HG02840 (cell line): ENCODE results near the gene TRPM7.
"Not testable (repeated sequence)": the region's sequence is repeated elsewhere in the genome, so short reads cannot be mapped to it uniquely, and the experiment has no call there.

ENCODE experiments used
- ATAC-seq: cut with Tn5 transposase; IDR thresholded peaks from one replicate; pipeline ENCODE4 v1.9.1; 2021; ENCODE audit warnings: mild to moderate bottlenecking, moderate library complexity, moderate number of reproducible peaks; ENCODE audit not compliant: unreplicated experiment, low FRiP score

Gene TRPM7

DNA sequence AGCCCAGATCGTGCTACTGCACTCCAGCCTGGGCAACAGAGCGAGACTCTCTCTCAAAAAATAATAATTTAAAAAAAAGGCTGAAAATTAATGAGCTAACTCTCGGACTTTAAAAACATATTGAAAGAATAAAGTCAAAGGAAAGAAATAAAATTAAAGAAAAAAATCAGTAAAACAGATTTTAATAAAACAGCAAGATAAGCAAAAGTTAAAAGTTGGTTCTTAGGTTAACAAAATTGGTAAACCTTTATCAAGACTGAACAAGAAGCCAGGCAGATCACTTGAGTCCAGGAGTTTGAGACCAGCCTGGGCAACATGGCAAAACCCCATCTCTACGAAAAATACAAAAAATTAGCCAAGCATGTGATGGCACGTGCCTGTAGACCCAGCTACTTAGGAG lies 20.7 kb downstream of the TRPM7 start:
- ATAC-seq = no peak

DNA sequence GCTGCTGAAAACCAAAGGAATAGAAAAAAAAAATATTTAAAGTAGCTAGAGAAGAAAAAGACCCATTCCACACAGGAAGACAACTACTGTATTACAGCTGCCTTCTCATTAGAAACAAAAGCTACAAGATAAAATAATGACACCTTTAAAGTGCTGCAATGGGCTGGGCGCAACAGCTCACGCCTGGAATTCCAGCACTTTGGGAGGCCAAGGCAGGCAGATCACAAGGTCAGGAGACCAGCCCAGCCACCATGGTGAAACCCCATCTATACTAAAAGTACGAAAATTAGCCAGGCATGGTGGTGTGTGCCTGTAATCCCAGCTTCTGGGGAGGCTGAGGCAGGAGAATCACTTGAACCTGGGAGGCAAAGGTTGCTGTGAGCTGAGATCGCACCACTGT lies 31.0 kb downstream of the TRPM7 start:
- ATAC-seq = no peak

DNA sequence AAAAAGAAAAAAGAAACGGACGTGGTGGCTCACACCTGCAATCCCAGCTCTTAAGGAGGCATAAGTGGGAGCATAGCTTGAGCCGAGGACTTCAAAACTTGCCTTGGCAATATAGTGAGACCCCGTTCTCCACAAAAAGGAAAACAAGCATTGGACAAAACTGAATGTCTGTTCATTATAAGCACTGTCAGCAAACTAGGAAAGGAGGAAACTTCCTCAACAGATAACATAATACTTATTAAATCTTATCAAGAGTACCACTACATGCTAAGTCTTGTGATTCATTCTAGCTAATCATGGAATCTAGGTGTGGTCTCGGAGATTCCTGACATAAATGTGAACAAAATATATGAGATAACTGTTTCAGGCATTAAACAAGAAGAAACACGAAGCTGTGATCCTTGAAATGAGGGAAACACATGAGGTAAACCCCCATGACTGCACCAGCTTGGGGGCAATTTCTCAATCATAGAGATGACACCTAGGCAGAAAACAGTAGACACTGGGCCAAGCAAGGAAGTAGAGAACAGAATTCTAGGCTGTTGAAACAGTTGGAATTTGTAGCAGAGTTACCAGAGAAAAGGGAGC lies 33.3 kb downstream of the TRPM7 start:
- ATAC-seq = no peak

GRCh38 chr15:50652671-50653070 lies 33.9 kb downstream of the TRPM7 start:
- ATAC-seq = no peak

GRCh38 chr15:50641318-50641717 lies 45.3 kb downstream of the TRPM7 start:
- ATAC-seq = no peak

DNA sequence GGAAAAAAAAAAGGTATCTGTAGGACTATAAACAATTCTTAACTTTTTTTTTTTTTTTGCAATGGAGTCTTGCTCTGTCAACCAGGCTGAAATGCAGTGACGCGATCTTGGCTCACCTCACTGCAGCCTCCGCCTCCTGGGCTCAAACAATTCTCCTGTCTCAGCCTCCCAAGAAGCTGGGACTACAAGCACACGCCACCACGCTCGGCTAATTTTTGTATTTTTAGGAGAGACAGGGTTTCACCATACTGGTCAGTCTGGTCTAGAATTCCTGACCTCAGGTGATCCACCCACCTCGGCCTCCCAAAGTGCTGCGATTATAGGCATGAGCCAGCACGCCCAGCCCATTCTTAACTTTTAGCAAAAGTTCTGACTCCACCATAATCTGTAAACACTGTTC lies 50.5 kb downstream of the TRPM7 start:
- ATAC-seq = no peak

GRCh38 chr15:50633653-50634052 lies 52.9 kb downstream of the TRPM7 start:
- no peak for ATAC-seq

DNA sequence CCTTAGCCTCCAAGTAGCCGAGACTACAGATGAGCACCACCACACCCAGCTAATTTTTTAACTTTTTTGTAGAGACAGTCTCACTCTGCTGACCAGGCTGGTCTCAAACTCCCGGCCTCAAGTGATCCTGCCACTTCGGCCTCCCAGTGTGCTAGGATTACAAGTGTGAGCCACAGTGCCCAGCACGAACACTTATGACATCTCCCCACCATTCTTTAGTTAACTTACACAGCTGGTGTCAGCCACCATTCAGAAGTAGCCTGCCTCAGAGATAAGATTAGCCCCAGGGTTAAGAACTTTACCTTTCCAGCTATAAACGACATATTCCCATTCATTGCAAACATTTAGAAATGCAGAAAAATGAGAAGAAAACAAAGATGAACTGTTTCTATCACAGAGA lies 58.2 kb downstream of the TRPM7 start:
- no peak for ATAC-seq

DNA sequence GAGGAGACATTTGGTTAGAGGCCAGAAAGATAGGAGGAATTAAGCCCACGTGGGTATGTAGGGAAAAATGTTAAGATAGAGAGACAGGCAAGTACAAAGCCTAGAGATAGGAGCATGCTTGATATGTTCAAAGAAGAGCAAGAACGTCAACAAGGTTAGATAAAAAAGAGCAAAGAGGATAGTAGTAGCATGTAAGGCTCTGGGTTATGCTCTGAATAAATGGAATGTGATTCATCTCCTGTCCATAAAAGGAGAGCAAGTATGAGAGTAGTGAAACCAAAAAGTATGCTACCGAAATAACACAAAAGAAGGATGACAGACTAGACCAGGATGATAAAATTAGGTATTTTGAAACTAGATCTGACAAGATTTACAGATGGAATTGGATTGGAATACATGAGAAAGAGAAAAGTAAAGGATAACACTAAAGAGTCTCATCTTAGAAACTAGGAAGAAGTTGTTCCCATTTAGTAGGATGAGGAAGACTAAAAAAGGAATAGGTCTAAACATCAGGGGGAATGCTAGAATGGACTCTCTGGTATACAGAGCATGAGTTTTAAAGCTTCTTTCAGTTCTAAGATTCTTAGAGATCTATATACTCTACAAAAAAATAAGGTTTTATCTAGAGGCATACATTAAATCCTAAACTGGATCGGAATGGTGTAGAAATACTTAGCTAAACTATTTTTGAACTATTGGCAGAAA lies 59.1 kb downstream of the TRPM7 start:
- no peak for ATAC-seq

DNA sequence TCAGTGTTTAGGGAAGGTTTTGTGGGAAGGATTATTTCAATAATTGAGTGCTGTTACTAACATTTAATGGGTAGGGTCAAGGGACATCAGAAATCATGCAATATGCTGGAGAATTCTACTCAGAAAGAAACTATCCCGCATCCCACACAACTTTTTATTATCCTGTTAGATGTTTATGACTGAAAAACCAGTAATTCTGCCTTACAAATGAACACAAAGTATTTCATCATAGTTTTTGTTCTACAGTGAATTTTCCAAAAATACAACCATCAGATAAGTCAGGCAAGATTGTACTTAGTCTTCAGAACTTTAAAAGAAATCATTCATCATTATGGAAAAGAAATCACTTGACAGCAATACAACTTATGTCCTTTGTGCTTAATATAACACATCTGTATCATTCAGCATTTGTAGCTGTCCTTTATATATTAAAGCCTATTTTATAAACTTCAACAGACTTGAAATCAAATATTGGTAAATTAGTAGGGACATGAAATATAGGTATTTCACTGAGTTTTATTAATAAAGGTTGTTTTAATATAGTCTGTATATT lies 61.9 kb downstream of the TRPM7 start:
- no peak for ATAC-seq

DNA sequence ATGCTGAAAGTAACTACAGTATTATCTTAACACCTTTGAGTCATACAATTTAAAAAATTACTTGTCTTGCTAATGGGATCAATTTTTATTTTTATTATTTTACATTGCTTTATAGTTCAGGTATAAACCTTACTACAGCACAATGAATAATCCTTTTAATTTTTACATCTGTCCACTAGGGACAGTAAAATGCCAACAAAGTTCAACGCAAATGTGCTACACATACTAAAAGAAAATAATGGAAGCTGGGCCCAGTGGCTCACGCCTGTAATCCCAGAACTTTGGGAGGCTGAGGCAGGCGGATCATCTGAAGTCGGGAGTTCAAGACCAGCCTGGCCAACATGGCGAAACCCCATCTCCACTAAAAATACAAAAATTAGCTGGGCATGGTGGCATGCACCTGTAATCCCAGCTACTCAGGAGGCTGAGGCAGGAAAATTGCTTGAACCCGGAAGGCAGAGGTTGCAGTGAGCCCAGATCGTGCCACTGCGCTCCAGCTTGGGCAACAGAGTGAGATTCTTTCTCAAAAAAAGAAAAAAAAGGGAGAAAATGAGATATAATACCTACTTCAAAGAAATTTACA lies 64.1 kb downstream of the TRPM7 start:
- ATAC-seq = not testable (repeated sequence)

DNA sequence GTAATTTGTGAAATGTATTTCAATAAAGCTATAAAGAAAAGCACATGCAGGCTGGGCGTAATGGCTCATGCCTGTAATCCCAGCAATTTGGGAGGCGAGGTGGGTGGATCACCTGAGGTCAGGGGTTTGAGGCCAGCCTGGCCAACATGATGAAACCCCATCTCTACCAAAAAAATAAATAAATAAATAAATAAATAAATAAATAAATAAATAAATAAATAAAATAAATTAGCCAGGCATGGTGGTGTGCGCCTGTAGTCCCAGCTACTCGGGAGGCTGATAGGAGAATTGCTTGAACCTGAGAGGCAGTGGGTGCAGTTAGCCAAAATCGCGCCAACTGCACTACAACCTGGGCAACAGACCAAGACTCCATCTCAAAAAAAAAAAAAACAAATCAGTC lies 69.6 kb downstream of the TRPM7 start:
- ATAC-seq = not testable (repeated sequence)

DNA sequence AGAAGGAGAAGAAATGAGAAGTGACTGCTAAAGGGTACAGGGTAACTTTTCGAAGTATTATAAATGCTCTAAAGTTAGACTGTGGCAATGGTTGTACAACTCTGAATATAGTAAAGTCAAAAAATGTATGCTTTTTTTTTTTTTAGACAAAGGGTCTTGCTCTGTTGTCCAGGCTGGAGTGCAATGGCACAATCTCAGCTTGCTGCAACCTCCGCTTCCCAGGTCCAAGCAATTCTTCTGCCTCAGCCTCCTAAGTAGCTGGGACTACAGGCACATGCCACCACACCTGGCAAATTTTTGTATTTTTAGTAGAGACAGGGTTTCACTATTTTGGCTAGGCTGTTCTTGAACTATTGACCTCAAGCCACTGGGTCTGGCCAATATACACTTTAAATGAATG lies 70.0 kb downstream of the TRPM7 start:
- ATAC-seq = not testable (repeated sequence)

DNA sequence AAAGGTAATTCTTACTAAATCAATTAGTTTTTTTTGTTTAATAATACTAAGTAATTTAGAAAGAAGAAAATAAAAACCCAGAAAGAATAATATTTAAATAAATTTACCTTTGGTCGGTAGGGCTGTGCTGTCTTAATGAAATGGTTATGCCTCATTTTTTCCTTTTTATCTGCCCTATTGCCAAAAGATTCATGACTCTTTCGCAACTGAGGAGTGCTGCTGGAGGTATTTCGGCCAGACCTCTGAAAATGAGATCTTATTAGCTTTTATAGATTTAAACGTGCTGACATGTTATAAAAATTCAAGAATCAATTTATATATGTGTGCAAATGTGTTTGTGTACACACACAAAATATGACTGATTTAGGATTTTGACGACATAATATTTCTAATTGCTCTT lies 73.0 kb downstream of the TRPM7 start:
- no peak for ATAC-seq

GRCh38 chr15:50607129-50607528 lies 79.5 kb downstream of the TRPM7 start:
- no peak for ATAC-seq

DNA sequence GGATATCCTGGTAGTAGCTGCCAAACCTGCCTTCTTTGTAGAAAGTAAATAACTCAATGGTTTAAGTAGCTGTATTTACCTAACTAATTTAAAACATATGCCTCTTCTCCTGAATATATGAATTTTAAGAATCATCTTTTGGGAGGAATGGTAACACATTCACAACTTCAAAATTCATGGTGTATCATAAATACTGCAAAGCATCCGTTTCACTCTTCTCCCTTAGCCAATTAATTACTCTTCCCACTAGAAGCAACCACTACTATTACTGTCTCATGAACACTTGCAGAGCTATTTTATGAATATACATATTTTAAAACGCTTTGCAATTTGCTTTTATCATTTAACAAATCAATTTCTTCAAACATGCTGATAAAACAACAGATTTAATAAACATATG lies 81.1 kb downstream of the TRPM7 start:
- ATAC-seq = no peak

DNA sequence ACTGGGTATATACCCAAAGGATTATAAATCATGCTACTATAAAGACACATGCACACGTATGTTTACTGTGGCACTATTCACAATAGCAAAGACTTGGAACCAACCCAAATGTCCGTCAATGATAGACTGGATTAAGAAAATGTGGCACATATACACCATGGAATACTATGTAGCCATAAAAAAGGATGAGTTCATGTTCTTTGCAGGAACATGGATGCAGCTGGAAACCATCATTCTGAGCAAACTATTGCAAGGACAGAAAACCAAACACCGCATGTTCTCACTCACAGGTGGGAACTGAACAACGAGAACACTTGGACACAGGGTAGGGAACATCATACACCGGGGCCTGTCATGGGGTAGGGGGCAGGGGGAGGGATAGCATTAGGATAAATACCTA lies 84.6 kb downstream of the TRPM7 start:
- ATAC-seq = not testable (repeated sequence)

DNA sequence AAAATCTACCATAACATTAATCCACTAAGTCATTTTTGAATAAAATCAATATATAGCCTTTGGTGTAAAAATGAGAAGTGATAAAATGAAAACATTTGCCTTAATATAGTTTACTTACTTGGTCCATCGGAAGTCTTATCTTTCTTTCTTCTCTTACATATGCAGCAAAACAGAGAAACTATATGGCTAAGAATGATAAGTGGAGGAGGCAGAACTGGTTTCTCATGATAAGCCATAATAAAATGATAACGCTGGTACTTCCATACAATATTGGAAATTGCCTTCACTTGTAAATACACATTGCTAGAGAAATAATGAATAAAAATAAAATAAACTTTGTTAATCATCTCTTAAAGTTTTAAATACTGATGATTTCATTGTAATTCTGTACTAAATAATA lies 92.3 kb downstream of the TRPM7 start:
- no peak for ATAC-seq

DNA sequence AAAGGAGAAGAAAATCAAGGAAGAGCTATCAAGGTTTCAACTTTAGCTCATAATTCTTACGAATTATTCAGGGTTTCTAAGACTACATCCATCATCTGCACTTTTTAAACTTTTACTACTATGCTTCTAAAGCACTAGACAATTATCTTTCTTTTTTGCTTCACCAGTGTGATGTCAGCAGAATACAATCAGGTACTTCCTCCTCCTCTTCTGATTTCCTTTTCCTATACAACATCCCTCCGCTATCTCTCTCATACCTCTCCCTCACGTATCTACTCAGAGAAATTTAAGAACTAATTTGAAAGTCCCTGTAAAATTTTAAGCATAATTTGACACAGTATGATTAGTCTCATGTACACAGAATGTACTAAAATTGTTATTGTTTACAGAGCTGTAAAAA lies 92.8 kb downstream of the TRPM7 start:
- no peak for ATAC-seq

GRCh38 chr15:50590288-50590687 lies 96.3 kb downstream of the TRPM7 start:
- no peak for ATAC-seq

GRCh38 chr15:50577492-50577891 lies 109.1 kb downstream of the TRPM7 start:
- no peak for ATAC-seq

GRCh38 chr15:50576166-50576565 lies 110.4 kb downstream of the TRPM7 start:
- no peak for ATAC-seq
